ENCODE measurements around the gene LPP.

Gene LPP

DNA sequence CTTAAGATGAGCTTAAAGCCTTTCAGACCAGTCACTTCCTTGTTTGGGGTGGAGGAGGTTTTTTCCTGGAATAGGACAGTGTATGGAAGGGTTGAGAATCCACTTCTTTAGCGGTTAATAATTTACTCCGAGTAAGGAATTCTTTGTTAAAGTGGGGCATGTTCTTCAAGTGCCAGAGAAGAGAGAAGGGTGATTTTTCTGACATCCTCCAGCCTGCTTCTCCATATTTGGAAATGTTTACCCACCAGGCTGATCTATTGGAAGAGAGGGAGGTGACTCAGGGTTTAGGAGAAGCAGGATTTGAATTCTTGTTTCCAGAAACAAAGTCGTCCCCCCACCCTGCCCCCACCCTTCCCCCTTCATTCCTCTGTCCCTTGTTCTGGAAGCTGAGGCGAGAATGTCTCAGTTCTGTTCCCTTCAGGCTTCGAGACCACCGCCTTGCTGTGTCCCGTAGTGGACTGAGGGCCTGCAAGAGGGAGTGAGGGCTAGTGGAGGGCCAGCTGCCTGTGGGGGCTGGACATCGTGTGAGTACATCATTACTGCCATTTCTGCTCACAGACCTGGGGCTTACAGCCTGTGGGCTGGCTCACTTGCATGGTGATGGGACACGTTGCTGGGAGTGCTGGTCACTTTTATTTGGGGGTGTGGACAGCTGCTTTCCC, 58.5 kb downstream of the LPP start:
- peaks cover 16% of the 10 kb centered on the region in 2 donors for H3K4me1 Mint-ChIP-seq (ENCODE audit: low read depth in 2 of 2)
- no peaks in the 10 kb centered on the region for H3K27me3 Mint-ChIP-seq
- H3K9me3 Mint-ChIP-seq = no peaks in the 10 kb centered on the region
- DNase-seq (no peak), ATAC-seq (replicated peaks) (no peak)
- peak overlapping the region; percentile 29 to 59 for H3K27ac Mint-ChIP-seq
- H3K36me3 Mint-ChIP-seq (ENCODE audit: insufficient read depth) = peaks cover 3% of the 10 kb centered on the region
- H3K4me3 Mint-ChIP-seq = no peak overlapping the region

DNA sequence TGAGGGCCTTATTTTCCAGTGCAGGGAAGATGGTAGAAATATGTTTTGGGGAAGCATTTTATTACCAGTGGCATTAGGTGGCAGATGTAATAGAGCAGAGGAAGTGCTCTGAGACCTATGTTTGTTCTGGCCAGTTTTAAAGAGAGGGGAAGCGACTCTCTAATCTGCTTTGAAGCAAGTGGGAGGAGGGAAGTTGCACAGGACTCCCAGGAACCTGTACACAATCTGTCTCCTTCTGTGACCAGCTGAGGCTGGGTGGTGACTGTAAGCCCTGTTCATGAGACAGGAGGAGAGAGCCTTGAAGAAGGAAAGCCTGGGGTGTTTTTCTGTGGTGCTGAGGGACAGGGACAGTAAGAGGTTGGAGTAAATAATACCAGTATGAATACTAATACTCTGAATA, 60.5 kb downstream of the LPP start:
- no peak for ATAC-seq (replicated peaks)
- Mint-ChIP-seq H3K4me3 (no peak overlapping the region), H3K27ac (peak overlapping the region in 1 of 2 donors; percentile 23), H3K4me1 (ENCODE audit: low read depth in 2 of 2) (peaks cover 21% of the 10 kb centered on the region in 2 donors), H3K27me3 (no peaks in the 10 kb centered on the region), H3K9me3 (no peaks in the 10 kb centered on the region), H3K36me3 (ENCODE audit: insufficient read depth) (peaks cover 3% of the 10 kb centered on the region)
- DNase-seq = no peak

DNA sequence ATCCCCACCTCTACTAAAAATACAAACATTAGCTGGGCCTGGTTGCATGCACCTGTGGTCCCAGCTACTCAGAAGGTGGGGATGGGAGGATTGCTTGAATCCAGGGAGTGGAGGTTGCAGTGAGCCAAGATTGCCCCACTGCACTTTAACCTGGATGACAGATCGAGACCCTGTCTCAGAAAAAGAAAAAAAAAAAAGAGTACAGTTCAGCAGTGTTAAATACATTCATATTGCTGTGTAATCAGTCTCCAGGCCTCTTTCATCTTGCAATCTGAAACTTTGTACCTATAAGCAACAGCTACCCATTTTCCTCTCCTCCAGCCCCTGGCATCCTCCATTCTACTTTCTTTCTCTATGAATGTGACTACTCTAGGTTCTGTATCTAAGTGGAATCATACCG, 61.2 kb downstream of the LPP start:
- DNase-seq (no peak), ATAC-seq (replicated peaks) (no peak)
- Mint-ChIP-seq H3K4me3 (no peak overlapping the region), H3K36me3 (ENCODE audit: insufficient read depth) (peaks cover 3% of the 10 kb centered on the region), H3K27me3 (no peaks in the 10 kb centered on the region), H3K9me3 (no peaks in the 10 kb centered on the region), H3K4me1 (ENCODE audit: low read depth in 2 of 2) (peaks cover 22 to 28% of the 10 kb centered on the region in 2 donors), H3K27ac (no peak overlapping the region)

GRCh38 chr3:188217011-188217463, 63.1 kb downstream of the LPP start:
- Mint-ChIP-seq H3K27me3 (no peaks in the 10 kb centered on the region), H3K9me3 (no peaks in the 10 kb centered on the region), H3K27ac (peak overlapping the region in 1 of 2 donors; percentile 14), H3K4me1 (ENCODE audit: low read depth in 2 of 2) (peaks cover 27 to 35% of the 10 kb centered on the region in 2 donors), H3K4me3 (no peak overlapping the region), H3K36me3 (ENCODE audit: insufficient read depth) (peaks cover 3% of the 10 kb centered on the region)
- DNase-seq (no peak), ATAC-seq (replicated peaks) (no peak)

DNA sequence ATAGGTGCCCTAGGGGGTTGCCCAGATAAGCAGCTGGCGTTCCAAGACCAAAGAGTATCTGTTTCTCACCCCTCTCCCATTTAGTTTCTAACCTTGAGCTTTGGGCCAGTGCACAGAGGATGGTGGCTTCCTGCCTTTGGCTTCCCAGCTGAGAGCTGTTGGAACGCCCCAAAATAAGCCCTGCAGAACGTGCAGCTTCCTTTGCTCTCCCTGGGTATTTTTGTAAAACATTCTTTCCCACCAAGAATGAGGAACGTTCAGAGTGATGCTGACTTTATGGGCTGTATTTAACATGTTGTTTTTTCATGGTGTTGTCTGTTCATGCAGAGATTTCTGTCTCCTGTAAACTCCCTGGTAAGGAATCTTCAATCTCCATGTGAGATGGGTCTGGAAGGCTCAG, 63.8 kb downstream of the LPP start:
- no peaks in the 10 kb centered on the region for H3K27me3 Mint-ChIP-seq
- H3K4me3 Mint-ChIP-seq = no peak overlapping the region
- no peaks in the 10 kb centered on the region for H3K9me3 Mint-ChIP-seq
- H3K36me3 Mint-ChIP-seq (ENCODE audit: insufficient read depth) = peaks cover 3% of the 10 kb centered on the region
- no peak overlapping the region for H3K27ac Mint-ChIP-seq
- ATAC-seq (replicated peaks) (no peak), DNase-seq (no peak)
- peaks cover 29 to 39% of the 10 kb centered on the region in 2 donors for H3K4me1 Mint-ChIP-seq (ENCODE audit: low read depth in 2 of 2)

DNA sequence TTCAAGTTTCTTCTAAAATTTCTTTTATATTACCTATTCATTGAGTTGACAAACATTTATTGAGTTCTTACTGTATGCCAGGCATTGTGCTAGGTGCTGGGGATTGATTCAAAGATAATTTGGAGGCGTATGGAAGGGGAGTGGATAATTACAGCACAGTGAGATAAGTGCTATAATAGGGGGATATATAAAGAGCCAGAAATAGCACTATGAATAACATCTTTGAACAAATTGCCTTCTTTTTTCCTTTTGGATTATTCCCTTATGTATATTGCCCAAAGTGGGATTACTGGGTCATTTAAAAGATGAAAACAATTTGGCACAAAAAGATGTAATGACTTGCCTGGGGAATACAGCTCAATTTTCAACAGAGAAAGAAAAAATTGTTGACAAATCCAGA, 64.6 kb downstream of the LPP start:
- Mint-ChIP-seq H3K4me1 (ENCODE audit: low read depth in 2 of 2) (peaks cover 29 to 39% of the 10 kb centered on the region in 2 donors), H3K27ac (peak overlapping the region in 1 of 2 donors; percentile 45), H3K4me3 (no peak overlapping the region), H3K9me3 (no peaks in the 10 kb centered on the region), H3K27me3 (no peaks in the 10 kb centered on the region), H3K36me3 (ENCODE audit: insufficient read depth) (peaks cover 3% of the 10 kb centered on the region)
- DNase-seq (no peak), ATAC-seq (replicated peaks) (no peak)

- H3K4me3 Mint-ChIP-seq = no peak overlapping the region
- H3K9me3 Mint-ChIP-seq = no peaks in the 10 kb centered on the region
- peaks cover 3% of the 10 kb centered on the region for H3K36me3 Mint-ChIP-seq (ENCODE audit: insufficient read depth)
- H3K27me3 Mint-ChIP-seq = no peaks in the 10 kb centered on the region
- no peak overlapping the region for H3K27ac Mint-ChIP-seq
- ATAC-seq (replicated peaks) (no peak), DNase-seq (no peak)
- peaks cover 29 to 43% of the 10 kb centered on the region in 2 donors for H3K4me1 Mint-ChIP-seq (ENCODE audit: low read depth in 2 of 2)
Measured at GRCh38 chr3:188219147-188219546, 65.2 kb downstream of the LPP start.

GRCh38 chr3:188220097-188220788, 66.3 kb downstream of the LPP start:
- H3K27me3 Mint-ChIP-seq = no peaks in the 10 kb centered on the region
- H3K36me3 Mint-ChIP-seq (ENCODE audit: insufficient read depth) = peaks cover 3% of the 10 kb centered on the region
- H3K4me3 Mint-ChIP-seq = no peak overlapping the region
- no peak for DNase-seq
- H3K9me3 Mint-ChIP-seq = no peaks in the 10 kb centered on the region
- H3K27ac Mint-ChIP-seq = peak overlapping the region in 1 of 2 donors; percentile 11
- ATAC-seq (replicated peaks) = no peak
- H3K4me1 Mint-ChIP-seq (ENCODE audit: low read depth in 2 of 2) = peaks cover 27 to 51% of the 10 kb centered on the region in 2 donors

DNA sequence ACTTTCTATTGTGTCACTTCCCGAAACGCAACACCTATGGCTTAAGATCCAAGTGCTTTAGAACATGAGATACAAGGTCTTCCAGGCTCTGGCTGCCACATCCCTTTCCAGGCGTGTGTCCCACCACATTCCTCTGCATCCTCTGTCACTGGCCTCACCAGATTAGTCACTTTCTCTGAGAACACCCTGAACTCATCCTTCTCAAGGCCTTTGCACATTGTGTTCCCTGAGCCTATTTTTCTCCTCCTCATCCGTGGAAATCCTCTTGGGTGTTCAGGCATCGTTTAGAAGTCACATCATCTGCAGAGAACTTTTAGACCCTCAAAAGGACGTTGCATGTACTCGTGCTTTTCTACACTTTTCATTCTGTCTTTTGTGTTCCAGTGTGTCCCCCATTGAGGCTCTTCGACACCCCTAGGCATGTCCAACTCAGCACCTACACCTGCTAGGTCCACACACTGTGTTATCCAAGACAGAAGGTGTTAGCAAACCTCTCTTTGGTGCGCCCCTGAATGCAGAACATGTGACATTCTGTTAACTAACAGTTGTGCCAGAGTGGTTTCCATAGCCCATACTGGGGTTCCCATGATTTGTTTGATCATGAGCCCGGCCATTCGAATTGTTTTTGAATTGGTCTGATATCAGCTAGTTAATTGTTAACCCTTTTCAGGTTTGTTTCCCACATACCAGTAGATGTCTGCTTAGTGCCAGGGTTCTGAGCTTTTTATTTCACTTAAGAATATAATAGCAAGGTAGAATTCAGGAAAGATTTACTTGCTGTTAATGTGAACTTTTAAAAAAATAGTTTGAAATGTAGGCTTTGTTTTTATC, 67.2 kb downstream of the LPP start:
- Mint-ChIP-seq H3K27me3 (no peaks in the 10 kb centered on the region), H3K36me3 (ENCODE audit: insufficient read depth) (peaks cover 2% of the 10 kb centered on the region), H3K4me1 (ENCODE audit: low read depth in 2 of 2) (peaks cover 25 to 47% of the 10 kb centered on the region in 2 donors), H3K4me3 (no peak overlapping the region), H3K9me3 (no peaks in the 10 kb centered on the region), H3K27ac (peak overlapping the region; percentile 11 to 35)
- ATAC-seq (replicated peaks) (no peak), DNase-seq (no peak)

GRCh38 chr3:188223936-188224335, 70.0 kb downstream of the LPP start:
- no peak overlapping the region for H3K4me3 Mint-ChIP-seq

GRCh38 chr3:188227442-188227841, 73.5 kb downstream of the LPP start:
- H3K36me3 Mint-ChIP-seq (ENCODE audit: insufficient read depth) = peaks cover 6% of the 10 kb centered on the region
- no peaks in the 10 kb centered on the region for H3K27me3 Mint-ChIP-seq
- no peaks in the 10 kb centered on the region for H3K9me3 Mint-ChIP-seq
- no peak for DNase-seq
- peaks cover 5 to 25% of the 10 kb centered on the region in 2 donors for H3K4me1 Mint-ChIP-seq (ENCODE audit: low read depth in 2 of 2)
- H3K27ac Mint-ChIP-seq = peak overlapping the region in 1 of 2 donors; percentile 12
- no peak for ATAC-seq (replicated peaks)
- no peak overlapping the region for H3K4me3 Mint-ChIP-seq

More at GRCh38 chr3:188223936-188224335, 70.0 kb downstream of the LPP start:
- Mint-ChIP-seq H3K27me3 (no peaks in the 10 kb centered on the region), H3K4me1 (ENCODE audit: low read depth in 2 of 2) (peaks cover 15 to 42% of the 10 kb centered on the region in 2 donors), H3K9me3 (no peaks in the 10 kb centered on the region), H3K27ac (no peak overlapping the region), H3K36me3 (ENCODE audit: insufficient read depth) (peaks cover 3% of the 10 kb centered on the region)
- ATAC-seq (replicated peaks) = no peak
- no peak for DNase-seq

- no peaks in the 10 kb centered on the region for H3K27me3 Mint-ChIP-seq
- peaks cover 6% of the 10 kb centered on the region for H3K36me3 Mint-ChIP-seq (ENCODE audit: insufficient read depth)
- ATAC-seq (replicated peaks) (no peak), DNase-seq (no peak)
- no peaks in the 10 kb centered on the region for H3K9me3 Mint-ChIP-seq
- peak overlapping the region in 1 of 2 donors; percentile 28 for H3K27ac Mint-ChIP-seq
- H3K4me3 Mint-ChIP-seq = no peak overlapping the region
- H3K4me1 Mint-ChIP-seq (ENCODE audit: low read depth in 2 of 2) = peaks cover 11 to 29% of the 10 kb centered on the region in 2 donors
Measured at GRCh38 chr3:188229177-188229576, 75.2 kb downstream of the LPP start.

- peaks cover 10 to 28% of the 10 kb centered on the region in 2 donors for H3K4me1 Mint-ChIP-seq (ENCODE audit: low read depth in 2 of 2)
- no peaks in the 10 kb centered on the region for H3K27me3 Mint-ChIP-seq
- ATAC-seq (replicated peaks) = no peak
- H3K27ac Mint-ChIP-seq = peak overlapping the region in 1 of 2 donors; percentile 28
- H3K9me3 Mint-ChIP-seq = no peaks in the 10 kb centered on the region
- DNase-seq = no peak
- H3K4me3 Mint-ChIP-seq = no peak overlapping the region
- peaks cover 6% of the 10 kb centered on the region for H3K36me3 Mint-ChIP-seq (ENCODE audit: insufficient read depth)
Measured at GRCh38 chr3:188229726-188230125, 75.8 kb downstream of the LPP start.
